ENCODE measurements around the gene TTC21B. TPM values are rescaled to one million over a fixed set of nuclear protein-coding genes. Genes with fewer than 3 reads are reported as not detected.
"Not testable (repeated sequence)": the region's sequence is repeated elsewhere in the genome, so short reads cannot be mapped to it uniquely, and the experiment has no call there.

TTC21B gene
- 6.9 and 10.0 TPM in 2 replicates for total RNA-seq

DNA sequence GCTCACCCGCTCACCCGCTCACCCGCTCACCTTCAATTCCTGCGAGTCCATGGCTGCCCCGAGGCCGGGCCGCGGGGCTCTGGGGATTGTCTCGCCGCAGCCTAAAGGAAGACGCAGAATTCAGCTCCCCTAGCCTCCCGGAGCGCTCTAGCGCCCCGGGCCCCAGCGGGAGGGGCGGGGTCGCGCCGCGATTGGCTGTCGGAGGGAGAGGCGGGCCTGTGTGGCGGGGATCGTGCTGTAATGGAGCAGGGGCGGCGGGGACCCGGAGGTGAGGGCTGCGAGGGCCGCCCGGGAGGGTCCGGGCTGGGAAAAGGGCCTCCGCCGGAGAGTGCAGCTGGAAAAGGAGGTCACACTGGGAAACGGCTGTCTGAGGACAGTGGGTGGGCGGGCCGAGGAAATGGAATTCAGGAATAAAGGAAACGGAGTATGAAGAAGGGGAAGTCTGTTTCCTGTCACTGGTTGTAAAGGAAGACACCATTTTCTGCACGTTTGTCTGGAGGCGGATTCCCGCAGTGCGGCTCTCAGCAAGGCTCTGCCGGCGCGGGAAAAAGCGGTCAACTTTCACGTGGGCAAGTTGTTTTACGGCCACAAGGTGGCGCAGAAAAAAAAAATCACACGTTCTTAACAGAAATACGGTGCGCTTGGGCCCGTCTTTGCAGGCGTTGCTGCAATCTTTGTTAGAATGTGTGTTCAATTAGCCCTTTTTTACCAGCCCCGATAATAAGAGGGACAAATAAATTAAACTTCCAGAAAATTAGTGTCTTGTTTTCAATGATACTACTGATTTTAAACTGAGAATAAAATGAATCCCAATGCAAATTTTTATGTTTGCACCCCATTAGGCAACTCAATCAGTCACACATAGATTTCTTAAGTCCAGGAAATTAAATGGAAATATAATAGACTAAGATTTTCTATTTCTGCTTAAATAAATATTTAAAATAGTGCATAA is at the start of gene TTC21B:
TSS of gene TTC21B (minus strand) at position 122 of the 952 bp plus-strand sequence. CDS start at position 51, 71 bp downstream.
- no peak for FAIRE-seq

GRCh38 chr2:166000401-166000800 is 46.8 kb upstream of the TTC21B start:
- TF ChIP-seq CTCF (IDR thresholded peaks at IDR 0.05; ENCODE audit: insufficient read depth, low read length, severe bottlenecking): no peak
- no peaks in the 10 kb centered on the region for H3K27me3 ChIP-seq (ENCODE audit: control insufficient read depth, insufficient read depth, low read length)
- DNase-seq (ENCODE audit: low read depth): no peak
- no peaks in the 10 kb centered on the region for H3K36me3 ChIP-seq (ENCODE audit: control insufficient read depth, insufficient read depth, low read length)
- FAIRE-seq: no peak
- no peak overlapping the region for H3K4me3 ChIP-seq (ENCODE audit: low read depth, low read length)

More for the DNA sequence above, at the start of gene TTC21B:
- Histone ChIP-seq H3K36me3 (ENCODE audit: control insufficient read depth, insufficient read depth, low read length) (no peaks in the 10 kb centered on the region), H3K4me3 (ENCODE audit: low read depth, low read length) (peak within 1 kb of the TSS; percentile 69), H3K27me3 (ENCODE audit: control insufficient read depth, insufficient read depth, low read length) (no peaks in the 10 kb centered on the region)
- DNase-seq (ENCODE audit: low read depth): peak; percentile 85
- peak; percentile 80 for TF ChIP-seq CTCF (IDR thresholded peaks at IDR 0.05; ENCODE audit: insufficient read depth, low read length, severe bottlenecking)

DNA sequence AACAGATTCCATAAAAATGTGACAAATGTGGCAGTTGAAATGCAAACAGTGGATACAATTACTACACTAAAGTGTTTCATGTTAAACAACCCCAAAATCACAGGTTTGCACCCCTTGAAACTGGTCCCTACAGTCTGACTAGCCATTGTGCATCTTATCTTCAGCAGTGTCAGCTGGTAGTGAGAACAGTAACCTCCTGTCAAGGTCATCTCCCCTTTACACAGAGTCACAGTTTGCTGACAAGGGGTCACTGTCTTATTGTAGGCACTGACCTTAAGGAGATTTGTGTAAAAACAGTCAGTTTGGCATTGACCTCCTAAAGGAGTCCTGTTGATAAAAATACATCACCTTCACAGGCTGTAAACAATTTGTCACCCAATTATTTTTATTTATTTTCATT is 37.3 kb upstream of the TTC21B start:
- DNase-seq (ENCODE audit: low read depth) (no peak), FAIRE-seq (no peak)
- no peak overlapping the region for H3K4me3 ChIP-seq (ENCODE audit: low read depth, low read length)
- no peaks in the 10 kb centered on the region for H3K36me3 ChIP-seq (ENCODE audit: control insufficient read depth, insufficient read depth, low read length)
- no peak for TF ChIP-seq CTCF (IDR thresholded peaks at IDR 0.05; ENCODE audit: insufficient read depth, low read length, severe bottlenecking)
- no peaks in the 10 kb centered on the region for H3K27me3 ChIP-seq (ENCODE audit: control insufficient read depth, insufficient read depth, low read length)

DNA sequence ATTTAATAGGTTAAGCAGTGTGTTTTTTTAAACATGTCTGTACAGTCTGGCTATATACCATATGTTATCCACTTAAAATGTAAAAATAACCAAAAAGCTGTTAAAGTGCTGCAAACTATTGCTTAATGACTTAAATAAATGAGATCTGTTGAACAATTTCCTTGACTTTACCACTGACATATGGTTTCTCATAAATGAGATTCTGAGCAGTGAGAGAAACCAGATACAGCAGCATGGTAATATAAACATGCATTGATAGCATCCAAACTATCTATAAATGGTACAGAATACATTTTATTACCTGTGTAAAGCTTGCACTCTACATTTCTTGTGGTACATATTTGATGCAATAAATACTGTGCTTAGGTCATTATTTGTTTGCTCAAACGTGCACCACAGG is 36.3 kb upstream of the TTC21B start:
- Histone ChIP-seq H3K27me3 (ENCODE audit: control insufficient read depth, insufficient read depth, low read length) (no peaks in the 10 kb centered on the region), H3K4me3 (ENCODE audit: low read depth, low read length) (no peak overlapping the region), H3K36me3 (ENCODE audit: control insufficient read depth, insufficient read depth, low read length) (no peaks in the 10 kb centered on the region)
- no peak for TF ChIP-seq CTCF (IDR thresholded peaks at IDR 0.05; ENCODE audit: insufficient read depth, low read length, severe bottlenecking)
- DNase-seq (ENCODE audit: low read depth): no peak
- FAIRE-seq: no peak

GRCh38 chr2:165985120-165985519 is 31.5 kb upstream of the TTC21B start:
- Histone ChIP-seq H3K36me3 (ENCODE audit: control insufficient read depth, insufficient read depth, low read length) (no peaks in the 10 kb centered on the region), H3K4me3 (ENCODE audit: low read depth, low read length) (no peak overlapping the region), H3K27me3 (ENCODE audit: control insufficient read depth, insufficient read depth, low read length) (no peaks in the 10 kb centered on the region)
- no peak for TF ChIP-seq CTCF (IDR thresholded peaks at IDR 0.05; ENCODE audit: insufficient read depth, low read length, severe bottlenecking)
- FAIRE-seq (no peak), DNase-seq (ENCODE audit: low read depth) (no peak)

- not testable (repeated sequence) for H3K27me3 ChIP-seq (ENCODE audit: control insufficient read depth, insufficient read depth, low read length); FAIRE-seq; DNase-seq (ENCODE audit: low read depth); H3K4me3 ChIP-seq (ENCODE audit: low read depth, low read length); H3K36me3 ChIP-seq (ENCODE audit: control insufficient read depth, insufficient read depth, low read length)
Observed at GRCh38 chr2:165972161-165972560, 18.6 kb upstream of the TTC21B start.
